KG1 (cell line): ENCODE measurements around the gene GALNT7.

Source experiments
- DNase-seq: peaks from one replicate; lab custom pipeline; 2025; lab: John Stamatoyannopoulos, UW

The GALNT7 gene

GRCh38 chr4:173346074-173346473, 177.5 kb downstream of the GALNT7 start:
- no peak for DNase-seq

GRCh38 chr4:173347467-173347866, 178.9 kb downstream of the GALNT7 start:
- no peak for DNase-seq

DNA sequence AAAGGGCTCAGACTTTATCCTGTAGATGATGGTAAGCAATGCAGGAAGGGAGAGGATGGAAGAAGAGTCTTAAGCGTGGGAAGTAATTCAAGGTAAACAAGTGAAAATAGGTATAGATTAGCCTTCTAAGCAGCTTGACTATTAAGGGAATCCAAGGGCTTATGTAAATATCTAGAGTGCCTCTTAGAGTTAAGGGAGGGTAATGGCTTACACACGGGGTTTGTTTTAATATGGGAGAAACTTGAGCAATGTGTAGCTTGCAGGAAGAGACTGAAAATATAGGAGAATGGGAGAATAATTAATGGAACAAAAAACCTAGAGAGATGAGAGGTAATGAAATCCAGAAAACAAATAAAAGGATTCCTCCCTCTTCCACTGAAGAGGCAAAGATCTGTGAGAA, 189.3 kb downstream of the GALNT7 start:
- DNase-seq = no peak

DNA sequence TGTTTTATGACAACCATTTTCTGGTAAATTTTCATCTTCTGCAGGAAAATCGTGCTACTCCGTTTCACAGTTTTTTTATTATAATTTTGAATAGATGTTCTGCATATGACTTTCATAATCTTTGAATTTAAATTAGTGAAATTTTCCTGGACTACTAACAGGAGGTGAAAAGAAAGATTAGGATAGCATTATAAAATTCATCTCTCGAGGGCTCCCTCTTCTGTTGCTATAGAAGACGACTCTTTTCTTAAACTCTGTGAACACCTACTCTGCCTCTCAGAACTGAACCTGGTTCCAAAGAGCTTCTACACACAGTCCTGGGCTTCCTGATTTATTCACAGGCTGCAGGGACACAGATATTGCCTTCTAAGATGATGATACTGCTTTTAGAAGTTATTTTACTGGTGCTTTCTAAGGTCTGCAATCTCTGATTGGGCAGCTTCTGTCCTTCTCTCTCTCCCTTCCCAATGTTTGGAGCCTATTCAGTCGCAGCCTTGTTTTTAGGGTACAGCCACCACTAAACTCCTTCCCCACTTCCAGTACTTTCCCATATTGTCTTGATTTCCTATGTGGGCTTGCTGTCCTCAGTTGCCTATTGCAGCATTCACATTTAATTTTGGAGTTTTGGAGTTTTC, 192.1 kb downstream of the GALNT7 start:
- no peak for DNase-seq

- no peak for DNase-seq
Observed at GRCh38 chr4:173362666-173363065, 194.1 kb downstream of the GALNT7 start.

- no peak for DNase-seq
Observed at GRCh38 chr4:173365359-173365996, 196.9 kb downstream of the GALNT7 start.

- no peak for DNase-seq
Observed at GRCh38 chr4:173367285-173367684, 198.7 kb downstream of the GALNT7 start.

DNA sequence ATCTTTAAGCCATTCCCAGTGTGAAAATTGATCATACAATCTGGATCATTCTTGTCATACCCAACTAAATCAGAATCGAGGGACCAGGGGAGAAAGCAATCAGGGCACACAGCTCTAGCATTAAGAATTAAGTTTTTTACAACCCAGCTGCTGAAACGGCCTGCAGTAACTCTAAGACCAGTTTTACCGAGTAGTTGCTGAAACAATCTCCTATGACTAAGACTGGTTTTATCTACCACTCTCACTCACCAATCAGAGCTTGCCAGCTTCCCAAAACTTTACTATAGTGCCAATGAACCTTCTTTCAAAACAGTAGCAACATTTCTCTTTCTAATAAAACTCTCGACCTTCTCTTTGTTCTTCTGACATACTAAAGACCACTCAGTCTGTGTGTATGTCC, 199.3 kb downstream of the GALNT7 start:
- no peak for DNase-seq

- DNase-seq = no peak
Observed at GRCh38 chr4:173370130-173370476, 201.5 kb downstream of the GALNT7 start.

DNA sequence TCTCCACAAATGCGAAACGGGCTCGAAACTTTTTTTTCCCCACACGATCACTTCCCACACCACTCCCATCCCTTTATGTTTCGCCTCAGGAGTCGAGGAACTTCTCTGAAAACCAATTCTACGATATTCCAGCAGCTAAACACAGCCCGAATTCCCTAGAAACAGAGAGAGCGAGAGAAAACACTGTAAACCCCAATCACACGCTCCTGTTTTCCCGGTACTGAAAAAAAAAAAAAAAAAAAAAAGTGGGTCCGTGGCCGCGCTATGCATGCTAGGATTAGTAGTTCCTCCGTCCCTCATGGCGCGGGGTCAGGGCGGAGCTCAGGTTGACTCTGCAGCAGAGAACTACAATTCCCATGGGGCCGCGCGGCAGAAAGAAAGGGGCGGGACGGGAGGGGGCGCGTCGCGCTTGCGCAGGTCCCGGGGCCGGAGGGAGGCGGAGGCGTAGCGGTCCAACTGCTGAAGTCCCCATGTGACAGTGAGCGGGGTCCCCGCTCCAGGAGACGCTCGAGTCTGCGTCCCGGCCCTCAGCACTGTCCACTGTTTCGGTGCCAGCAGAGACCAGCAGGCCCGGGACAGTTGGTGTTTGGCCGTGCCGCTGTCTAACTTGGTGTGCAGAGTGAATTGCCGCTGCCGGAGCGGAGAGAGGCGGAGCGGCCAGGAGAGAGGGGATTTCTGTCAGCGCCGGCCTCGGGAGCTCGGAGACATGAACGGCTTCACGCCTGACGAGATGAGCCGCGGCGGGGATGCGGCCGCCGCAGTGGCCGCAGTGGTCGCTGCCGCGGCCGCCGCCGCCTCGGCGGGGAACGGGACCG, 202.1 kb downstream of the GALNT7 start, which contains the start of gene SAP30:
Gene SAP30 (plus strand): TSS at position 478 of the 815 bp plus-strand sequence. CDS start 229 bp downstream, at position 707.
- DNase-seq = peak; percentile 41

GRCh38 chr4:173371292-173372192, 202.9 kb downstream of the GALNT7 start:
- peak; percentile 12 for DNase-seq
